Measurements from ENCODE around the gene KIF13A. TPM values are rescaled to one million over a fixed set of nuclear protein-coding genes. Genes with fewer than 3 reads are reported as not detected.

The KIF13A gene
- total RNA-seq, 1 donor from 2014 or later, result 29.0 TPM

GRCh38 chr6:17877895-17878440, 109.5 kb downstream of the KIF13A start:
- H3K4me3 Mint-ChIP-seq, result no peak overlapping the region
- Histone ChIP-seq H3K27ac (no peak overlapping the region), H3K27me3 (no peaks in the 10 kb centered on the region), H3K9ac (no peak overlapping the region), H3K36me3 (no peaks in the 10 kb centered on the region), H3K4me2 (no peak overlapping the region), H4K20me1 (ENCODE audit: low read depth) (no peaks in the 10 kb centered on the region), H3K4me1 (peaks cover 19% of the 10 kb centered on the region), H3K9me3 (ENCODE audit: low read depth) (no peaks in the 10 kb centered on the region), H3K4me3 (no peak overlapping the region), H3K79me2 (ENCODE audit: low read depth) (no peaks in the 10 kb centered on the region), H2AFZ (replicated peaks) (no peak overlapping the region), H3F3A (ENCODE audit: low read depth) (peaks cover 5% of the 10 kb centered on the region)
- peaks cover 12% of the 10 kb centered on the region for H3K4me1 Mint-ChIP-seq
- TF ChIP-seq EZH2phosphoT487 (IDR thresholded peaks at IDR 0.05) (no peak), CTCF (IDR thresholded peaks at IDR 0.05) (no peak), EZH2 (IDR thresholded peaks at IDR 0.05) (no peak)
- no peak for DNase-seq (ENCODE audit: low spot score)
- H3K9me3 Mint-ChIP-seq, result no peaks in the 10 kb centered on the region
- no peaks in the 10 kb centered on the region for H3K36me3 Mint-ChIP-seq
- H3K27ac Mint-ChIP-seq, result no peak overlapping the region
- H3K27me3 Mint-ChIP-seq (ENCODE audit: insufficient read depth, low read depth), result no peaks in the 10 kb centered on the region

GRCh38 chr6:17877196-17877894, 110.1 kb downstream of the KIF13A start:
- H3K9me3 Mint-ChIP-seq, result no peaks in the 10 kb centered on the region
- Histone ChIP-seq H2AFZ (replicated peaks) (no peak overlapping the region), H3K27ac (peak overlapping the region; percentile 7), H3F3A (ENCODE audit: low read depth) (peaks cover 5% of the 10 kb centered on the region), H3K4me3 (no peak overlapping the region), H3K9me3 (ENCODE audit: low read depth) (no peaks in the 10 kb centered on the region), H3K27me3 (no peaks in the 10 kb centered on the region), H3K79me2 (ENCODE audit: low read depth) (no peaks in the 10 kb centered on the region), H3K9ac (no peak overlapping the region), H3K4me2 (no peak overlapping the region), H4K20me1 (ENCODE audit: low read depth) (no peaks in the 10 kb centered on the region), H3K36me3 (no peaks in the 10 kb centered on the region), H3K4me1 (peaks cover 19% of the 10 kb centered on the region)
- H3K4me3 Mint-ChIP-seq, result no peak overlapping the region
- no peaks in the 10 kb centered on the region for H3K27me3 Mint-ChIP-seq (ENCODE audit: insufficient read depth, low read depth)
- H3K36me3 Mint-ChIP-seq, result no peaks in the 10 kb centered on the region
- TF ChIP-seq EZH2 (IDR thresholded peaks at IDR 0.05), result no peak
- TF ChIP-seq CTCF (IDR thresholded peaks at IDR 0.05), result no peak
- no peak overlapping the region for H3K27ac Mint-ChIP-seq
- DNase-seq (ENCODE audit: low spot score), result no peak
- H3K4me1 Mint-ChIP-seq, result peaks cover 12% of the 10 kb centered on the region

GRCh38 chr6:17874753-17875152, 112.7 kb downstream of the KIF13A start:
- H3K27ac ChIP-seq, result no peak overlapping the region
- H2AFZ ChIP-seq (replicated peaks), result no peak overlapping the region
- peaks cover 19% of the 10 kb centered on the region for H3K4me1 ChIP-seq
- Mint-ChIP-seq H3K27ac (no peak overlapping the region), H3K4me1 (peaks cover 12% of the 10 kb centered on the region), H3K9me3 (no peaks in the 10 kb centered on the region), H3K4me3 (no peak overlapping the region), H3K36me3 (peaks cover 3% of the 10 kb centered on the region), H3K27me3 (ENCODE audit: insufficient read depth, low read depth) (no peaks in the 10 kb centered on the region)
- no peaks in the 10 kb centered on the region for H3K36me3 ChIP-seq
- H3F3A ChIP-seq (ENCODE audit: low read depth), result peaks cover 5% of the 10 kb centered on the region
- H3K9me3 ChIP-seq (ENCODE audit: low read depth), result no peaks in the 10 kb centered on the region
- H3K4me3 ChIP-seq, result no peak overlapping the region
- no peaks in the 10 kb centered on the region for H3K79me2 ChIP-seq (ENCODE audit: low read depth)
- DNase-seq (ENCODE audit: low spot score), result no peak
- TF ChIP-seq EZH2phosphoT487 (IDR thresholded peaks at IDR 0.05) (no peak), EZH2 (IDR thresholded peaks at IDR 0.05) (no peak), CTCF (IDR thresholded peaks at IDR 0.05) (no peak)
- no peak overlapping the region for H3K4me2 ChIP-seq
- H4K20me1 ChIP-seq (ENCODE audit: low read depth), result no peaks in the 10 kb centered on the region
- H3K9ac ChIP-seq, result no peak overlapping the region
- H3K27me3 ChIP-seq, result no peaks in the 10 kb centered on the region
